K562 (cell line): ENCODE results near the gene TCIRG1. TPM values are rescaled to one million over a fixed set of nuclear protein-coding genes. Genes with fewer than 3 reads are reported as not detected.

Experiments used
- ATAC-seq: fragments of 200-7000 bp; cut with Tn5 transposase; 3 replicates; pipeline ENCODE4 v1.9.1; 2020; ENCODE audit warnings: moderate library complexity
- BruUV-seq: library from RNA; stranded (reverse); fragments of 400-500 nt; replicated peaks from 2 replicates; lab custom pipeline; 2021; lab: Mats Ljungman, UMichigan
- CTCF ChIA-PET: fragments of 300-600 bp; formaldehyde crosslinking; extraction: SDS; loops from one replicate; lab custom pipeline; 2021; ENCODE audit warnings: low intra/inter-chr PET ratio; lab: Yijun Ruan, JAX
- POLR2A ChIA-PET: fragments of 300-600, 350-650 bp; sonication (Branson Sonifier 250); formaldehyde crosslinking; extraction: SDS; loops from one replicate; lab custom pipeline; 2021; ENCODE audit warnings: antibody characterized with exemption, inconsistent platforms; lab: Yijun Ruan, JAX
- DNase-seq, 4 experiments: peaks; one replicate each; pipeline versions ENCODE4 v3.0.0 to v3.0.0-alpha.2; 2011 to 2018; ENCODE audit warnings: low spot score in 3 of 4, mixed read lengths in 3 of 4; ENCODE audit errors: extremely low read depth in 1 of 4
- FAIRE-seq: peaks from 2 replicates; lab custom pipeline; 2011; peaks lifted over from hg19 to GRCh38; lab: Jason Lieb, UNC
- H2AFZ ChIP-seq: 2 replicates; pipeline ENCODE4 v1.6.0; 2011; ENCODE audit warnings: low read depth, low read length, control low read depth, inconsistent platforms
- H3K27ac ChIP-seq: fragments of 200-600 bp; 3 replicates; pipeline ENCODE4 v1.8.0; 2011; ENCODE audit warnings: low read depth, mild to moderate bottlenecking, control low read depth, inconsistent platforms, low read length, moderate library complexity, mixed read lengths; ENCODE audit errors: extremely low read depth
- H3K27me3 ChIP-seq, 2 experiments: fragments of 300-600 bp in 1 of 2; 2 replicates in 1 of 2; 3 replicates in 1 of 2; pipeline versions ENCODE4 v1.6.0 to v1.8.0; 2011; ENCODE audit warnings: inconsistent platforms in 2 of 2, low read length in 2 of 2, mild to moderate bottlenecking in 1 of 2, mixed read lengths in 1 of 2, moderate library complexity in 1 of 2; ENCODE audit not compliant: control insufficient read depth in 2 of 2, insufficient read depth in 2 of 2
- H3K36me3 ChIP-seq: fragments of 300-600 bp; 3 replicates; pipeline ENCODE4 v1.8.0; 2011; ENCODE audit warnings: mild to moderate bottlenecking, low read length, inconsistent platforms; ENCODE audit not compliant: control insufficient read depth, insufficient read depth
- H3K4me1 ChIP-seq, 2 experiments: fragments of 200-600 bp in 1 of 2; replicated peaks in 1 of 2; 2 replicates in 1 of 2; 3 replicates in 1 of 2; pipeline versions ENCODE4 v1.5.1 to v1.8.0; 2011; ENCODE audit warnings: inconsistent platforms in 2 of 2, low read length in 2 of 2, mild to moderate bottlenecking in 1 of 2, mixed read lengths in 1 of 2, moderate library complexity in 1 of 2; ENCODE audit not compliant: control insufficient read depth in 2 of 2, insufficient read depth in 2 of 2
- H3K4me2 ChIP-seq: 2 replicates; pipeline ENCODE4 v1.6.1; 2011; ENCODE audit warnings: low read length, control low read depth, inconsistent platforms, mixed read lengths; ENCODE audit not compliant: insufficient read depth
- H3K4me3 ChIP-seq: fragments of 200-600 bp; sonication (generic), shearing (Covaris generic); 2 replicates; pipeline ENCODE4 v1.5.1; 2016; ENCODE audit warnings: control low read depth, inconsistent platforms
- H3K79me2 ChIP-seq: fragments of 200-600 bp; 3 replicates; pipeline ENCODE4 v1.8.0; 2011; ENCODE audit warnings: low read length, inconsistent platforms; ENCODE audit not compliant: control insufficient read depth, insufficient read depth
- H3K9ac ChIP-seq, 2 experiments: 2 replicates each; pipeline versions ENCODE4 v1.6.0 to v1.6.1; 2011; ENCODE audit warnings: low read depth in 2 of 2, low read length in 2 of 2, control low read depth in 1 of 2, inconsistent platforms in 1 of 2, mild to moderate bottlenecking in 1 of 2, mixed read lengths in 1 of 2; ENCODE audit not compliant: insufficient read depth in 1 of 2
- H3K9me1 ChIP-seq: one replicate; pipeline ENCODE4 v1.6.0; 2011; ENCODE audit warnings: inconsistent platforms, mild to moderate bottlenecking, low read length, moderate library complexity; ENCODE audit not compliant: control insufficient read depth, insufficient read depth
- H3K9me3 ChIP-seq: replicated peaks from 2 replicates; pipeline ENCODE4 v1.5.1; 2011; ENCODE audit warnings: low read depth, low read length, inconsistent platforms; ENCODE audit not compliant: control insufficient read depth, insufficient read depth
- H4K20me1 ChIP-seq: replicated peaks from 2 replicates; pipeline ENCODE4 v1.6.1; 2011; ENCODE audit warnings: low read length, inconsistent platforms, mixed read lengths; ENCODE audit not compliant: control insufficient read depth, insufficient read depth
- CBFA2T2 ChIP-seq: fragments of 450-650 bp; conservative IDR thresholded peaks from 2 replicates; pipeline ENCODE4 v1.6.1; 2017; ENCODE audit warnings: mild to moderate bottlenecking
- CUX1 ChIP-seq: fragments of 200-800 bp; sonication (Bioruptor generic); IDR thresholded peaks from 2 replicates; pipeline ENCODE4 v1.6.1; 2016; ENCODE audit warnings: missing genetic modification characterization, missing compliant biosample characterization
- GTF2B ChIP-seq: IDR thresholded peaks from 2 replicates; pipeline ENCODE4 v1.6.1; 2011; ENCODE audit not compliant: insufficient read length; ENCODE audit errors: extremely low read depth
- MYC ChIP-seq, 2 experiments: fragments of 250-450 bp in 1 of 2; sonication (Bioruptor Pico) in 1 of 2; IDR thresholded peaks; 2 replicates each; pipeline versions ENCODE4 v1.5.1 to v1.6.1; 2012 to 2021; ENCODE audit warnings: low read depth in 2 of 2, borderline replicate concordance in 1 of 2, improper control_type of control experiment in 1 of 2, low read length in 1 of 2, mild to moderate bottlenecking in 1 of 2, moderate library complexity in 1 of 2
- POLR2H ChIP-seq: IDR thresholded peaks from 2 replicates; pipeline ENCODE4 v1.6.1; 2016; ENCODE audit warnings: missing genetic modification characterization, low read depth, mild to moderate bottlenecking, control low read depth, missing compliant biosample characterization, moderate library complexity
- RBM17 ChIP-seq: fragments of 200-400 bp; formaldehyde crosslinking; IDR thresholded peaks from 2 replicates; pipeline ENCODE4 v1.6.1; 2017; ENCODE audit warnings: low read depth, mild to moderate bottlenecking, low read length, borderline replicate concordance
- THRA ChIP-seq: fragments of 450-650 bp; IDR thresholded peaks from 2 replicates; pipeline ENCODE4 v1.6.1; 2017; ENCODE audit warnings: mild to moderate bottlenecking, moderate library complexity
- U2AF1 ChIP-seq: fragments of 200-400 bp; formaldehyde crosslinking; optimal IDR thresholded peaks from 2 replicates; pipeline ENCODE3; 2017; ENCODE audit warnings: mild to moderate bottlenecking, low read depth, low read length, moderate library complexity
- U2AF2 ChIP-seq: fragments of 200-400 bp; formaldehyde crosslinking; optimal IDR thresholded peaks from 2 replicates; pipeline ENCODE3; 2017; ENCODE audit warnings: low read depth, mild to moderate bottlenecking, low read length
- ZBTB17 ChIP-seq: fragments of 450-650 bp; formaldehyde crosslinking; IDR thresholded peaks from 2 replicates; pipeline ENCODE4 v1.4.0; 2020; ENCODE audit warnings: mild to moderate bottlenecking
- ZFP30 ChIP-seq: fragments of 250-450 bp; sonication (Bioruptor Pico); IDR thresholded peaks from 2 replicates; pipeline ENCODE4 v1.8.0; 2022; ENCODE audit warnings: moderate library complexity, mild to moderate bottlenecking, inconsistent platforms, borderline replicate concordance
- ZNF224 ChIP-seq: sonication (generic); formaldehyde crosslinking; IDR thresholded peaks from 2 replicates; pipeline ENCODE4 v1.8.0; 2022; ENCODE audit warnings: mild to moderate bottlenecking, missing genetic modification reagents
- ZNF253 ChIP-seq: fragments of 250-450 bp; sonication (Bioruptor Pico); conservative IDR thresholded peaks from 2 replicates; pipeline ENCODE4 v1.6.1; 2021; ENCODE audit warnings: mild to moderate bottlenecking
- ZNF586 ChIP-seq: fragments of 450-650 bp; formaldehyde crosslinking; conservative IDR thresholded peaks from 2 replicates; pipeline ENCODE4 v1.4.0; 2020; ENCODE audit warnings: mild to moderate bottlenecking, moderate library complexity
- ZZZ3 ChIP-seq: fragments of 450-650 bp; IDR thresholded peaks from 2 replicates; pipeline ENCODE4 v1.6.1; 2016; ENCODE audit warnings: antibody characterized with exemption, mild to moderate bottlenecking, moderate library complexity
- WGBS: fragments of 100-300 bp; shearing (Covaris generic); methylation state at CpG from one replicate; pipeline ENCODE4 v1.1.6; 2016; ENCODE audit warnings: low coverage, mixed read lengths; ENCODE audit not compliant: insufficient coverage; ENCODE audit errors: missing lambda C conversion rate; 5-methylcytosine and 5-hydroxymethylcytosine counted together
- in situ Hi-C: fragments of 300-500 bp; cut with MboI; formaldehyde crosslinking; loops from 4 replicates; pipeline ENCODE4 v1.15.0; 2018; ENCODE audit warnings: inconsistent platforms, mixed read lengths
- intact Hi-C: fragments of 100-400 bp; cut with micrococcal nuclease; formaldehyde crosslinking; loops from 2 replicates; pipeline ENCODE4 v1.14.2; 2022
- polyA plus RNA-seq, 8 experiments: library from polyadenylated mRNA; depleted of rRNA in 4 of 8; stranded (reverse) in 5 of 8; unstranded in 3 of 8; fragments of >200 nt; fragmentation: Nextera tagmentation in 2 of 8; fragmentation: Illumina TruSeq in 1 of 8; extraction: Ambion mirVana in 2 of 8; extraction: Trizol in 1 of 8; gene quantifications; 2 replicates each; pipeline versions ENCODE4 v1.2.1 to v1.2.3, GENCODE V29; 2011 to 2014; ENCODE audit warnings: inconsistent platforms in 1 of 8, missing spikeins in 1 of 8
- total RNA-seq, 7 experiments: library from RNA; depleted of rRNA in 6 of 7; stranded (reverse); fragments of >200 nt in 6 of 7; fragmentation: Illumina TruSeq in 2 of 7; extraction: Trizol in 2 of 7; gene quantifications; 2 replicates each; pipeline versions ENCODE4 v1.2.1 to v1.2.3, GENCODE V29; 2011 to 2021; ENCODE audit warnings: low replicate concordance in 1 of 7

TCIRG1 gene
- total and polyA plus RNA-seq, 9 of the 15 experiments (the other 6 are each of a cell fraction or from before 2014, with no cell fraction given), result 0.49 to 143 (median 24.4) TPM

GRCh38 chr11:68018730-68019190, 20.1 kb upstream of the TCIRG1 start (continued):
- TF ChIP-seq POLR2H (tag) (no peak), U2AF2 (no peak), GTF2B (no peak), ZZZ3 (no peak), ZFP30 (no peak), CBFA2T2 (no peak), ZNF253 (CRISPR knock-in tag) (no peak), MYC (IDR thresholded peaks at IDR 0.05; ENCODE audit: low read depth, low read length) (no peak), MYC (CRISPR knock-in tag; IDR thresholded peaks at IDR 0.05; ENCODE audit: borderline replicate concordance, low read depth) (no peak), RBM17 (no peak)

- no TSS peak for BruUV-seq
- in situ Hi-C loops, result no loop called here
- Histone ChIP-seq H3K36me3 (no peaks in the 10 kb centered on the region), H3K79me2 (no peaks in the 10 kb centered on the region), H3K27ac (no peak overlapping the region), H2AFZ (no peak overlapping the region), H4K20me1 (no peaks in the 10 kb centered on the region), H3K27me3 (no peaks in the 10 kb centered on the region), H3K9ac (no peak overlapping the region; a peak in 1 of 4 replicates), H3K4me2 (no peak overlapping the region), H3K4me1 (peaks cover 0 to 62% of the 10 kb centered on the region in 2 experiments; a peak in 2 of 5 replicates), H3K4me3 (no peak overlapping the region), H3K9me3 (no peaks in the 10 kb centered on the region), H3K9me1 (no peaks in the 10 kb centered on the region)
- no peak for DNase-seq
- WGBS, result 12% methylated on average over 9 of the region's 12 CpGs
- ChIA-PET CTCF (no interaction called here), POLR2A (interaction anchor here (0.7 kb wide), 1 partner anchor 24 kb away, joined by 3 read pairs; no protein-coding TSS in a partner anchor)
- intact Hi-C loops, result no loop called here
- no peak for FAIRE-seq
- no peak for ATAC-seq
- no peak for TF ChIP-seq U2AF1
- no peak for TF ChIP-seq CUX1 (CRISPR knock-in tag)
- no peak for TF ChIP-seq THRA
- TF ChIP-seq ZBTB17 (CRISPR knock-in tag), result no peak
- no peak for TF ChIP-seq ZNF586 (CRISPR knock-in tag)
- TF ChIP-seq ZNF224 (CRISPR knock-in tag), result no peak
Measured at GRCh38 chr11:68019486-68019885, 19.3 kb upstream of the TCIRG1 start.
